NCI-H2227 (cell line): ENCODE measurements around the gene HNRNPDL.
A peak's percentile ranks its signal among the peaks of the same experiment; 100 is the strongest.
"Not testable (repeated sequence)": the region's sequence is repeated elsewhere in the genome, so short reads cannot be mapped to it uniquely, and the experiment has no call there.

Experiments used
- DNase-seq: peaks from one replicate; lab custom pipeline; 2025; ENCODE audit not compliant: unreplicated experiment; lab: John Stamatoyannopoulos, UW

The HNRNPDL gene

GRCh38 chr4:82430193-82430963 is at the start of gene HNRNPDL, which contains the start of gene ENOPH1:
Gene HNRNPDL (minus strand): TSS chr4:82430462. CDS start chr4:82429690, 772 bp downstream.
Gene ENOPH1 (plus strand): TSS chr4:82430590. CDS start chr4:82430830, 240 bp downstream.
- peak; percentile 96 for DNase-seq

DNA sequence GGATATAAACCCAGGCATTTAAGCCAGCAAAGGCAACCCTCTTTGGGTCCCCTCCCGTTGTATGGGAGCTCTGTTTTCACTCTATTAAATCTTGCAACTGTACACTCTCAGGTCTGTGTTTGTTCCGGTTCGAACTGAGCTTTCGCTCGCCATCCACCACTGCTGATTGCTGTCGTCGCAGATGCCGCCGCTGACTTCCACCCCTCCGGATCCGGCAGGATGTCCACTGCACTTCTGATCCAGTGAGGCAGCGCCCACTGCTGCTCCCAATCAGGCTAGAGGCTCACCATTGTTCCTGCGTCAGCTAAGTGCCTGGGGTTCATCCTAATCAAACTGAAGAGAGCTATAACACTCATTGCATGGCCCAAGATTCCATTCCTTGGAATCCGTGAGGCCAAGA is 49.3 kb upstream of the HNRNPDL start:
- DNase-seq = no peak

DNA sequence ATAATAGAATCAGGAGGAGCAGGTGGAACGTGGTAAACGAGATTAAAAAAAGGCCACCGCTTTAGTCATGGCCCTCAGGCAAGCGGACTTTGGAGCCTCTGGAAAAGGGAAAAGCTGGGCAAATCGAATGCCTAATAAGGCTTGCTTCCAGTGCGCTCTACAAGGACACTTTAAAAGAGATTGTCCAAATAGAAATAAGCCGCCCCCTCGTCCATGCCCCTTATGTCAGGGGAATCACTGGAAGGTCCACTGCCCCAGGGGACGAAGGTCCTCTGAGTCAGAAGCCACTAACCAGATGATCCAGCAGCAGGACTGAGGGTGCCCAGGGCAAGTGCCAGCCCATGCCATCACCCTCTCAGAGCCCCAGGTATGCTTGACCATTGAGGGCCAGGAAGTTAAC is 47.2 kb upstream of the HNRNPDL start:
- DNase-seq = not testable (repeated sequence)

DNA sequence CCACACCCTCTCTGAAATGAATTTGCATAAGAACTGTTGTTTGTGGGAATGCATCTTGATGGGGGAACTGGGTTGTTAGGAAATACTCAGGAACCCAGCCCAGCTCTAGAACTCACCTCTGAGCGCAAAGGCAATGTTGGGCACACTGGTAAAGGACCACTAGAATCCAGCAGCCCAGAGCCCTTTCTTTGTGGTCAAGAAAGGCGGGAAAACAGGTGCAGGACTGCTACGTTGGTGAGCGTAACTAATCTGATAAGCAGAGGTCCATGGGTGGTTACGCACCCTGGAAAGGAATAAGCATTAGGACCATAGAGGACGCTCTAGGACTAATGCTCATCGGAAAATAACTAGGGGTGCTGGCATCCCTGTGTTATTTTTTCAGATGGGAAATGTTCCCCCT is 45.7 kb upstream of the HNRNPDL start:
- DNase-seq = not testable (repeated sequence)

DNA sequence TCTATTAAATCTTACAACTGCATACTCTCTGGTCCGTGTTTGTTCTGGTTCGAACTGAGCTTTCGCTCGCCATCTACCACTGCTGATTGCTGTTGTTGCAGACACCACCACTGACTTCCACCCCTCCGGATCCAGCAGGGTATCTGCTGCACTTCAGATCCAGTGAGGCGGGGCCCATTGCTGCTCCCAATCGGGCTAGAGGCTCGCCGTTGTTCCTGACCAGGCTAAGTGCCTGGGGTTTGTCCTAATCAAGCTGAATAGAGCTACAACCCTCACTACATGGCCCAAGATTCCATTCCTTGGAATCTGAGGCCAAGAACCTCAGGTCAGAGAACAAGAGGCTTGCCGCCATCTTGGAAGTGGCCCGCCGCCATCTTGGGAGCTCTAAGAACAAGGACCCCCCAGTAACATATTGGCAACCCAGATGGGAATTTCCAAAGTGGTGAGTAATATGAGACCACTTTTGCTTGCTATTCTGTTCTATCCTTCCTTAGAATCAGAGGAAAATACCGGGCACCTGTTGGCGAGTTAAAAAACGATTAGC is 43.4 kb upstream of the HNRNPDL start:
- no peak for DNase-seq

- DNase-seq = not testable (repeated sequence)
Measured at GRCh38 chr4:82473080-82473479, 42.8 kb upstream of the HNRNPDL start.

DNA sequence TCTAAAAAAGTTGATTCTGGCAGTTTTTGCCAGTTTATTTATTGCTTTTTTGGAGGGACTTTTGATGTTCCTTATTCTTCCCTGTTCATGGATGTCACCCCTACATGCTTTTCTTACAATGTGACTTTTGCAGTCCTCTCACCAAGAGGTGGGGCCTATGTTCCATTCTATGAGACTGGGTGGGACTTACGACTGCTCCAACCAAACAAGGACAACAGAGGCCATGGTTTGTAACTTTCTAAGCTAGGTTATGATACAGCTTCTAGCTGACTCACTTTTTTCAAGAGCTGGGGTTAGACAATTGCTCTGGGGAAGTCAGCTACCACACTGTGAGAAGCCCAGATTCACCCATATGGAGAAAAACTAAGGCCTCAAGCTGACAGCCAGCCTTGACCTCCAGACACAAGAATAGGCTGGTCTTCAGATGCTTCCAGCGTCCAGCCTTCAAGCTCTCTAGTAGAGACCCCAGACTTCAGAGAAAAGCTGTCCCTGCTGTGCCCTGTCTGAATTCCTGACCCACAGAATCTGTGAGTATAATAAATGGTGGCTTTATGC is 39.6 kb upstream of the HNRNPDL start:
- DNase-seq = no peak

GRCh38 chr4:82467471-82467870 is 37.2 kb upstream of the HNRNPDL start:
- DNase-seq = peak; percentile 16

- DNase-seq = no peak
Measured at GRCh38 chr4:82463221-82463620, 33.0 kb upstream of the HNRNPDL start.

DNA sequence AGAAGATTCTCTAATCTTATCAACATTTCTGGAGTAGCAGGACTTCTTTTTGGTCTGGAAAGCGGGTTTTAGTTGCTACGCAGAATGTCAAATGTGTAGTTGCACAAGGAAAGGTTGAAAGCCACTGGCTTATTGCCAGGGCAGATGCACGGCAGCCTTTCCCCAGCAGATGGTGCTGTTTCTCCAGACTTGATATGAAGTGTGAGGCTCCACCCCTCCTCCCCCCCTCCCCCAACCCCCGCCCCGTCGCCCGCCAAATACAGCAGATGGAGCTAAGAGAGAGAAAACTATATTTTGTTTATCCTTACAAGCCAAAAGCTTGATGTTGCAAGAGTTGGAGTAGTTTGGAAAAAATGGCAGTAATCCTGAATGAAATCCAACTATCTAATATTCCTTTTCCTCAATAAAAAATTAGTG is 32.2 kb upstream of the HNRNPDL start:
- DNase-seq = peak; percentile 89

- no peak for DNase-seq
Measured at GRCh38 chr4:82461710-82462109, 31.4 kb upstream of the HNRNPDL start.

GRCh38 chr4:82458729-82459128 is 28.5 kb upstream of the HNRNPDL start:
- DNase-seq = no peak

DNA sequence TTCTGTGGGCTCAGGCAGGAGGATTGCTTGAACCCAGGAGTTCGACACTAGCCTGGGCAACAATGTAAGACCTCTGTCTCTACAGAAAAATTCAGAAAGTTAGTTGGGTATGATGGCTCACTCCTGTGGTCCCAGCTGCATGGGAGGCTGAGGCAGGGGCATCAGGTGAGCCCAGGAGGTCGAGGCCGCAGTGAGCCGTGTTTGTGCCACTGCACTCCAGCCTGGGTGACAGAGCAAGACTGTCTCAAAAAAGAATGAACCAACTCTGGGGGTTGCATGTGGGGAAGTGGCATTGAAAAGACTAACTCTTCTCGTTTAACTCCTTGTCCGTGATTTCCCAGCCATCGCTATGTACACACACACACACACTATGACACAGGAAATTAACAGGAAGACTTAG is 27.0 kb upstream of the HNRNPDL start:
- DNase-seq = no peak

GRCh38 chr4:82452026-82452425 is 21.8 kb upstream of the HNRNPDL start:
- DNase-seq = no peak

DNA sequence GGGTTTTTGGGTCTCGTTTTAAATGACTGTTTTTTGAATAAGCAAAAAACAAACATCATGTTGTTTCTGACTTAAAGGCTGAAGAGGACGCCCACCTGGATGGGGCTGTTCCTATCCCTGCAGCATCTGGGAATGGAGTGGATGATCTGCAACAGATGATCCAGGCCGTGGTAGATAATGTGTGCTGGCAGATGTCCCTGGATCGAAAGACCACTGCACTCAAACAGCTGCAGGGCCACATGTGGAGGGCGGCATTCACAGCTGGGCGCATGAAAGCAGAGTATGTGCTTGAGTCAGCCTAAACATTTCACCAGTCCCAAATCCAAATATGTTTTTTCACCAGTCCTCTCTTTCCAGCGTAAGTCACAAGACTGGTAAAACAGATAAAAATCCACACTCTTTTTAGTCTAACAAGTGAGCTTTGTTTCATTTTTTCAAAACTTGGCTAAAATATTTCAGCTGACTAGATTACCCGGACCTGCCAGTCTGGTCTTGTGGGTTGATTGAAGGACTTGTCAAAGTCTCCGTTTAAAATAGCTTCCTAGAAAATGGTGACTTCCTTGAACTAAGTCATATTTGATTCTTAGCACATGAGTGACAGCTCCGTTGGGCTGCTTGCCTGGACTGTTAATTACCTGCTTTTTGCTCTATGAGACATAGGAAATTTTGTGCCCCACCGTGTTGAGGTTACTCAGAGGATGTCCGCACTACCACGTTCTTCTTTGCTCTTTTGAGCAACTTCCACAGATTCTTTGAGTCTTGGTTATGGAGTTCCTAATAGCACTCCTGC is 20.9 kb upstream of the HNRNPDL start:
- no peak for DNase-seq

DNA sequence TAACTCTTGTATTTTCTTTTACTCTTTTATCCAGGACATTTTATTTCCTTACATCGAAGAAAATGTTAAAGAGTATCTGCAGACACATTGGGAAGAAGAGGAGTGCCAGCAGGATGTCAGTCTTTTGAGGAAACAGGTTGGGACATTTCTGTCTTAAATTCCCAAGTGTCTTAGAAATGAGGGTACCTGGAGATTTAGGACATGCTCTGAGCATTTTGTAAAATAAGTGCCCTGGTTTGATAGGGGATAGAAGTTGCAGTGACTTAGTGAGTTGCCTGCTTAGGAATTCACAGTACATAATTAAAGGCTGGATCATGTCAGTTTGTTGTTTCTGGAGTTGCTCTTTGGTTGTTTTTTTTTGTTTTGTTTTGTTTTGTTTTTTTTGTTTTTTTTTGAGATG is 17.6 kb upstream of the HNRNPDL start:
- DNase-seq = no peak

DNA sequence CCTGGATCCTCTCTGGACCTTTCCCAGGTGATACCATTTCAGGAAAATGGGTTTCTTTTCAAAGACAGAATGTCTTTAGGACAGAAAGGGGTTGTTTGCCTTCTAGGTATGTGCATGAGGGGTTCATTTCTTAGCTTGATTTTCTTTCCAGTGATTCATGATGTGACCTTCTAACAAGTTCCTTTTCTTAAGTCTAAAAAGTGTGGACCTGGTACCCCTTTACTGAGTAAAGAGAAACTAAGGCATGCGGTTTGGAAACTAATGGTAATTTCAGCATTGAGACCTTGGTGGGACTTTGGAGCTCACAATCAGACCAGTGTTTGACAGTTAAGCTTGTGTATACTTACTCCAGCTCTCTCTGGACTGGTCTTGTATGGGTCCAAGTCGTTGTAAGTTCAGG is 8.8 kb upstream of the HNRNPDL start:
- no peak for DNase-seq

GRCh38 chr4:82437285-82438005 is 7.2 kb upstream of the HNRNPDL start:
- DNase-seq = no peak

- DNase-seq = no peak
Measured at GRCh38 chr4:82436780-82437179, 6.5 kb upstream of the HNRNPDL start.

DNA sequence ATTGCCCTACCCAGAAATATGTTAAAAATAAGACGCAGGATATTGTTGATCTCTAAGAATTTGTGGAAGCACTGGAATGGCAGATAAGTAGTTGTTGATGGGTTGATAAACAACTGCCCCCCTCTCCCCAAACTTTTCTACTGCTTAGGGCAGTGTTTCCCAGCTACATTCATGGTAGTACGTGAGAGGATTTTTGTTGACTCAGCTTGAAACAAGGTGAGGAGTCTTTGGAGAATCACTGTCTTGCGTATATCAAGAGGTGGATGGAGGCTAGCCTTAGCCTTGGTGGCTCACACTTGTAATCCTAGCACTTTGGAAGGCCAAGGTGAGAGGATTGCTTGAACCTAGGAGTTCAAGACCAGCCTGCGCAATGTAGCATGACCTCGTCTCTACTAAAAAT is 5.9 kb upstream of the HNRNPDL start:
- DNase-seq = no peak

DNA sequence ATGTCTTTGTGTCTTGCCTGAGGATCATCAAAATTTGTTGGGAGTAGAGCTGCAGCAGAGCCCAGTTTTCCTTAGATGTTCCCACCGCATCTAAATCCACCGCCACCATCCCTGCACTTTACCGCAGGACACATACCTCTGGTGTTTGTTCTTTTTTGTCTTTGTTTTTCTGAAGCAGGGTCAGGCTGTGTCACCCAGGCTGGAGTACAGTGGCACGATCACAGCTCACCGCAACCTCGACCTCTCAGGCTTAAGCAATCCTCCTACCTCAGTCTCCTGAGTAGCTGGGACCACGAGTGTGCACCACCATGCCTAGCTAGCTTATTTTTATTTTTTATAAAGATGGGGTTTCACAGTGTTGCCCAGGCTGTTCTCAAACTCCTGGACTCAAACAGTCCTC is 4.7 kb upstream of the HNRNPDL start:
- no peak for DNase-seq
